HepG2 (cell line): ENCODE data around the gene TLCD3B. TPM values are rescaled to one million over a fixed set of nuclear protein-coding genes. Genes with fewer than 3 reads are reported as not detected.

Source experiments
- CHD4 ChIP-seq: fragments of 200-600 bp; sonication (generic); IDR thresholded peaks from 2 replicates; pipeline ENCODE4 v1.7.0; 2017; ENCODE audit warnings: mild to moderate bottlenecking, low read length, borderline replicate concordance
- DDIT3 ChIP-seq: sonication (generic); formaldehyde crosslinking; IDR thresholded peaks from 2 replicates; pipeline ENCODE4 v1.4.0; 2020; ENCODE audit warnings: mild to moderate bottlenecking, missing genetic modification reagents
- FOXC1 ChIP-seq: sonication (generic); formaldehyde crosslinking; IDR thresholded peaks from 2 replicates; pipeline ENCODE4 v1.8.0; 2022; ENCODE audit warnings: mild to moderate bottlenecking, missing genetic modification reagents, borderline replicate concordance
- MTA1 ChIP-seq: sonication (generic); formaldehyde crosslinking; IDR thresholded peaks from 2 replicates; pipeline ENCODE4 v1.4.0; 2020; ENCODE audit warnings: missing genetic modification reagents, mild to moderate bottlenecking, borderline replicate concordance
- MXD4 ChIP-seq: IDR thresholded peaks from 2 replicates; pipeline ENCODE4 v1.6.1; 2016; ENCODE audit warnings: mild to moderate bottlenecking, missing biosample characterization, missing genetic modification reagents
- NCOA5 ChIP-seq: sonication (generic); formaldehyde crosslinking; IDR thresholded peaks from 2 replicates; pipeline ENCODE4 v1.4.0; 2020; ENCODE audit warnings: missing genetic modification reagents
- PHF5A ChIP-seq: IDR thresholded peaks from one replicate; pipeline ENCODE4 v1.6.1; 2018; ENCODE audit warnings: low read depth, missing genetic modification reagents; ENCODE audit not compliant: unreplicated experiment
- PTBP1 ChIP-seq: fragments of 200-400 bp; formaldehyde crosslinking; IDR thresholded peaks from 2 replicates; pipeline ENCODE4 v1.6.1; 2018; ENCODE audit warnings: low read length, low read depth; ENCODE audit not compliant: poor library complexity, severe bottlenecking
- RAD21 ChIP-seq: fragments of 450-650 bp; formaldehyde crosslinking; IDR thresholded peaks from 2 replicates; pipeline ENCODE4 v1.5.0; 2020; ENCODE audit warnings: mild to moderate bottlenecking
- SMARCE1 ChIP-seq: fragments of 450-650 bp; IDR thresholded peaks from 2 replicates; pipeline ENCODE4 v1.6.1; 2017; ENCODE audit warnings: borderline replicate concordance
- ZFP37 ChIP-seq: sonication (generic); formaldehyde crosslinking; IDR thresholded peaks from 2 replicates; pipeline ENCODE4 v1.4.0; 2020; ENCODE audit warnings: missing genetic modification reagents, borderline replicate concordance
- ZNF136 ChIP-seq: sonication (generic); formaldehyde crosslinking; IDR thresholded peaks from 2 replicates; pipeline ENCODE4 v1.8.1; 2022; ENCODE audit warnings: low read depth, mild to moderate bottlenecking, moderate library complexity, missing genetic modification reagents
- ZNF143 ChIP-seq: sonication (generic); formaldehyde crosslinking; IDR thresholded peaks from 2 replicates; pipeline ENCODE4 v1.4.0; 2020; ENCODE audit warnings: missing genetic modification reagents
- ZNF225 ChIP-seq: sonication (generic); formaldehyde crosslinking; IDR thresholded peaks from 2 replicates; pipeline ENCODE4 v1.4.0; 2020; ENCODE audit warnings: mild to moderate bottlenecking, missing genetic modification reagents
- ZNF230 ChIP-seq: sonication (generic); formaldehyde crosslinking; IDR thresholded peaks from 2 replicates; pipeline ENCODE4 v1.4.0; 2020; ENCODE audit warnings: mild to moderate bottlenecking, missing genetic modification reagents
- ZNF326 ChIP-seq: sonication (generic); formaldehyde crosslinking; IDR thresholded peaks from 2 replicates; pipeline ENCODE4 v1.4.0; 2020; ENCODE audit warnings: missing genetic modification reagents, borderline replicate concordance
- ZNF737 ChIP-seq: sonication (generic); formaldehyde crosslinking; IDR thresholded peaks from 2 replicates; pipeline ENCODE4 v1.5.0; 2020; ENCODE audit warnings: missing genetic modification reagents, mild to moderate bottlenecking, borderline replicate concordance
- polyA plus RNA-seq, 8 experiments: library from polyadenylated mRNA; depleted of rRNA in 3 of 8; stranded (reverse) in 7 of 8; unstranded in 1 of 8; fragments of >200 nt; fragmentation: Illumina TruSeq in 4 of 8; extraction: Trizol in 4 of 8; gene quantifications; 2 replicates each; pipeline versions ENCODE4 v1.2.1 to v1.2.3, GENCODE V29; 2011 to 2016; ENCODE audit warnings: low read depth in 4 of 8, missing spikeins in 1 of 8, mixed read lengths in 1 of 8; ENCODE audit not compliant: insufficient read depth in 1 of 8
- total RNA-seq, 5 experiments: library from RNA; depleted of rRNA; stranded (reverse); fragments of >200 nt; fragmentation: Illumina TruSeq; extraction: Trizol; gene quantifications; 2 replicates each; pipeline ENCODE4 v1.2.3, GENCODE V29; 2016; ENCODE audit warnings: low read depth in 1 of 5
- TF ChIP-seq, protein P1 (sequence below): sonication (generic); formaldehyde crosslinking; IDR thresholded peaks from 2 replicates; pipeline ENCODE4 v1.4.0; 2020; ENCODE audit warnings: mild to moderate bottlenecking, missing genetic modification reagents
- TF ChIP-seq, protein P2 (sequence below): sonication (generic); formaldehyde crosslinking; IDR thresholded peaks from 2 replicates; pipeline ENCODE4 v1.4.0; 2020; ENCODE audit warnings: missing genetic modification reagents, borderline replicate concordance
- TF ChIP-seq, protein P3 (sequence below): sonication (generic); formaldehyde crosslinking; IDR thresholded peaks from 2 replicates; pipeline ENCODE4 v1.8.0; 2022; ENCODE audit warnings: mild to moderate bottlenecking, missing genetic modification reagents; ENCODE audit not compliant: insufficient replicate concordance
- TF ChIP-seq, protein P4 (sequence below): IDR thresholded peaks from 2 replicates; pipeline ENCODE4 v1.4.0; 2020; ENCODE audit warnings: mild to moderate bottlenecking, missing genetic modification reagents

The TLCD3B gene
- total and polyA plus RNA-seq, 2 of the 13 experiments (the other 11 are each of a cell fraction or from before 2014, with no cell fraction given) = not detected

DNA sequence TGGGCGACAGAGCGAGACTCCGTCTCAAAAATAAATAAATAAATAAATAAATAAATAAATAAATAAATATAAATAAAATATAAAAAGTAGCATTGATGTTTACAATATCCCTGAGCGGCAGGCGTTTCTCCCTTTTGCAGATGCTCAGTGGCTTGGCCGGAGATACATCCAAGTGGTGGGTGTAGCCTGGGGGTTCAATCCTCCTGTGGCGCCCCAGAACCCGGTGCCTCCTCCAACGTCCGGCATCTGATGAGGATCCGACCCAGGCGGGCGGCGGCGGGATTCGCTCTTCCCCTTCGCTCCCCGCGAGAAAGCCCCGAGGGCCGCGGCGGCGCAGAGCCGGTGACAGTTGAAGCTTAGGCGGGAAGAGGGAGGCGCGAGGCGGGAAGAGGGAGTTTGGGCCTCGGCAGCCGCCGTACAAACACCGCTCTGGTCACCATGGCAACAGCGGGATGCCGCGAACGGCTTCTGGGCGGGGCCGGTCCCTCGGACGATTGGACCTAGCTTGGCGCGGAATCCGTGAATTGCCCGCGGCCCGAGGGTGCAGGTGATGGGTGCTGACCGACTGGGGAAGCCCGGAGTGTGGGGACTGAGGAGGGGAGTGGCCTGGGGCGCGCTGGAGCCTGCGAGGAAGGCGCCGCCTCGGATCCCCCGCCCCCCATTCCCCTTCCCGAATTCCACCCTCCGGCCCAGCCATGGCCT, 21.8 kb upstream of the TLCD3B start (continued):
- TF ChIP-seq FOXC1 (CRISPR knock-in tag) (peak; percentile 94), ZFP37 (CRISPR knock-in tag) (peak; percentile 93), MXD4 (CRISPR knock-in tag) (peak; percentile 96), MTA1 (CRISPR knock-in tag) (peak; percentile 33; the same call in 1 of the 2 replicates), RAD21 (CRISPR knock-in tag) (peak; percentile 61; the same call in 1 of the 2 replicates), ZNF143 (peak; percentile 58; the same call in 1 of the 2 replicates), ZNF737 (CRISPR knock-in tag) (no peak), PHF5A (CRISPR knock-in tag) (peak; percentile 68), NCOA5 (CRISPR knock-in tag) (no peak), ZNF225 (no peak; the same call in none of the 2 replicates), ZNF230 (peak; percentile 94), CHD4 (no peak), SMARCE1 (no peak), DDIT3 (CRISPR knock-in tag) (no peak), PTBP1 (peak; percentile 86), ZNF326 (no peak), ZNF136 (peak; percentile 97)
- TF ChIP-seq, protein P1, sequence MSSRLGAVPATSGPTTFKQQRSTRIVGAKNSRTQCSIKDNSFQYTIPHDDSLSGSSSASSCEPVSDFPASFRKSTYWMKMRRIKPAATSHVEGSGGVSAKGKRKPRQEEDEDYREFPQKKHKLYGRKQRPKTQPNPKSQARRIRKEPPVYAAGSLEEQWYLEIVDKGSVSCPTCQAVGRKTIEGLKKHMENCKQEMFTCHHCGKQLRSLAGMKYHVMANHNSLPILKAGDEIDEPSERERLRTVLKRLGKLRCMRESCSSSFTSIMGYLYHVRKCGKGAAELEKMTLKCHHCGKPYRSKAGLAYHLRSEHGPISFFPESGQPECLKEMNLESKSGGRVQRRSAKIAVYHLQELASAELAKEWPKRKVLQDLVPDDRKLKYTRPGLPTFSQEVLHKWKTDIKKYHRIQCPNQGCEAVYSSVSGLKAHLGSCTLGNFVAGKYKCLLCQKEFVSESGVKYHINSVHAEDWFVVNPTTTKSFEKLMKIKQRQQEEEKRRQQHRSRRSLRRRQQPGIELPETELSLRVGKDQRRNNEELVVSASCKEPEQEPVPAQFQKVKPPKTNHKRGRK (CRISPR knock-in tag) = no peak
- TF ChIP-seq, protein P2, sequence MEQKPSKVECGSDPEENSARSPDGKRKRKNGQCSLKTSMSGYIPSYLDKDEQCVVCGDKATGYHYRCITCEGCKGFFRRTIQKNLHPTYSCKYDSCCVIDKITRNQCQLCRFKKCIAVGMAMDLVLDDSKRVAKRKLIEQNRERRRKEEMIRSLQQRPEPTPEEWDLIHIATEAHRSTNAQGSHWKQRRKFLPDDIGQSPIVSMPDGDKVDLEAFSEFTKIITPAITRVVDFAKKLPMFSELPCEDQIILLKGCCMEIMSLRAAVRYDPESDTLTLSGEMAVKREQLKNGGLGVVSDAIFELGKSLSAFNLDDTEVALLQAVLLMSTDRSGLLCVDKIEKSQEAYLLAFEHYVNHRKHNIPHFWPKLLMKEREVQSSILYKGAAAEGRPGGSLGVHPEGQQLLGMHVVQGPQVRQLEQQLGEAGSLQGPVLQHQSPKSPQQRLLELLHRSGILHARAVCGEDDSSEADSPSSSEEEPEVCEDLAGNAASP (CRISPR knock-in tag) = peak; percentile 87
- TF ChIP-seq, protein P3, sequence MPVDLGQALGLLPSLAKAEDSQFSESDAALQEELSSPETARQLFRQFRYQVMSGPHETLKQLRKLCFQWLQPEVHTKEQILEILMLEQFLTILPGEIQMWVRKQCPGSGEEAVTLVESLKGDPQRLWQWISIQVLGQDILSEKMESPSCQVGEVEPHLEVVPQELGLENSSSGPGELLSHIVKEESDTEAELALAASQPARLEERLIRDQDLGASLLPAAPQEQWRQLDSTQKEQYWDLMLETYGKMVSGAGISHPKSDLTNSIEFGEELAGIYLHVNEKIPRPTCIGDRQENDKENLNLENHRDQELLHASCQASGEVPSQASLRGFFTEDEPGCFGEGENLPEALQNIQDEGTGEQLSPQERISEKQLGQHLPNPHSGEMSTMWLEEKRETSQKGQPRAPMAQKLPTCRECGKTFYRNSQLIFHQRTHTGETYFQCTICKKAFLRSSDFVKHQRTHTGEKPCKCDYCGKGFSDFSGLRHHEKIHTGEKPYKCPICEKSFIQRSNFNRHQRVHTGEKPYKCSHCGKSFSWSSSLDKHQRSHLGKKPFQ (CRISPR knock-in tag) = peak; percentile 92
- TF ChIP-seq, protein P4, sequence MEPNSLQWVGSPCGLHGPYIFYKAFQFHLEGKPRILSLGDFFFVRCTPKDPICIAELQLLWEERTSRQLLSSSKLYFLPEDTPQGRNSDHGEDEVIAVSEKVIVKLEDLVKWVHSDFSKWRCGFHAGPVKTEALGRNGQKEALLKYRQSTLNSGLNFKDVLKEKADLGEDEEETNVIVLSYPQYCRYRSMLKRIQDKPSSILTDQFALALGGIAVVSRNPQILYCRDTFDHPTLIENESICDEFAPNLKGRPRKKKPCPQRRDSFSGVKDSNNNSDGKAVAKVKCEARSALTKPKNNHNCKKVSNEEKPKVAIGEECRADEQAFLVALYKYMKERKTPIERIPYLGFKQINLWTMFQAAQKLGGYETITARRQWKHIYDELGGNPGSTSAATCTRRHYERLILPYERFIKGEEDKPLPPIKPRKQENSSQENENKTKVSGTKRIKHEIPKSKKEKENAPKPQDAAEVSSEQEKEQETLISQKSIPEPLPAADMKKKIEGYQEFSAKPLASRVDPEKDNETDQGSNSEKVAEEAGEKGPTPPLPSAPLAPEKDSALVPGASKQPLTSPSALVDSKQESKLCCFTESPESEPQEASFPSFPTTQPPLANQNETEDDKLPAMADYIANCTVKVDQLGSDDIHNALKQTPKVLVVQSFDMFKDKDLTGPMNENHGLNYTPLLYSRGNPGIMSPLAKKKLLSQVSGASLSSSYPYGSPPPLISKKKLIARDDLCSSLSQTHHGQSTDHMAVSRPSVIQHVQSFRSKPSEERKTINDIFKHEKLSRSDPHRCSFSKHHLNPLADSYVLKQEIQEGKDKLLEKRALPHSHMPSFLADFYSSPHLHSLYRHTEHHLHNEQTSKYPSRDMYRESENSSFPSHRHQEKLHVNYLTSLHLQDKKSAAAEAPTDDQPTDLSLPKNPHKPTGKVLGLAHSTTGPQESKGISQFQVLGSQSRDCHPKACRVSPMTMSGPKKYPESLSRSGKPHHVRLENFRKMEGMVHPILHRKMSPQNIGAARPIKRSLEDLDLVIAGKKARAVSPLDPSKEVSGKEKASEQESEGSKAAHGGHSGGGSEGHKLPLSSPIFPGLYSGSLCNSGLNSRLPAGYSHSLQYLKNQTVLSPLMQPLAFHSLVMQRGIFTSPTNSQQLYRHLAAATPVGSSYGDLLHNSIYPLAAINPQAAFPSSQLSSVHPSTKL (CRISPR knock-in tag) = peak; percentile 73
